GM18909 (cell line): ENCODE data around the gene CADM4.
"Not testable (repeated sequence)": the region's sequence is repeated elsewhere in the genome, so short reads cannot be mapped to it uniquely, and the experiment has no call there.

Experiments used
- ATAC-seq: cut with Tn5 transposase; IDR thresholded peaks from one replicate; pipeline ENCODE4 v1.9.1; 2021; ENCODE audit warnings: mild to moderate bottlenecking; ENCODE audit not compliant: unreplicated experiment, poor library complexity

The CADM4 gene

DNA sequence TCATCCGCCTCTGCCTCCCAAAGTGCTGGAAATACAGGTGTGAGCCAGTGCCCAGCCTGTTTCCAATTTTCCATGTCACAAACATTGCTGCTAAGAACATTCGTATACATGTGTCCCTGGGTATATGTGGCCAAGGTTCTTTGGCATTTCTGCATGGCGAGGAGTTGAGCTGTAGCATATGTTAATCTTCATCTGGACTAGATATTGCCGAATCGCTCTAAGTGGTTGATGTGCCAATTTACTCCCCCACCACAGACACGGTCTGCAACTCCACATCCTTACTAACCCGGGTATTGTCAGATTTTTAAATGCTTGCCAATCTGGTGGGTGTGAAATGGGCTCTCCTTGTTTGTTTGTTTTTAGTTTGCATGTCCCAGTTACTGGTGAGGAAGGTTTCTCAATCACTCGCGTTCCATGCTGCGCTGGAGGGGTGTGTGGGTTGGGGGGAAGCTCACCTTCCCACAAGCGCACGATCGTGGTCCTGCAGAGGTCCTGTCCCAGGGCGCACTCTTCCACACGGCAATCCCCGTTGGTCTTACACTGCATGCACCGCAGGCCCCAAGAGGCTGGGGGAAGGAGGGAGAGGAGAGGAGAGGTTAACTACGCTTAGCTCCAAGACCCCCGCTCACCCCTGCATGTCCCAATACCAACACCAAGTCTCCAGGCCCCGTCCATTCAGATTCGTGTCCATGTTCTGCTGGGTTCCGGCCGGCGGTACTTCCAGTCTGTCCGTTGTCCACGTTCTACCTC, 27.7 kb upstream of the CADM4 start:
- no peak for ATAC-seq

DNA sequence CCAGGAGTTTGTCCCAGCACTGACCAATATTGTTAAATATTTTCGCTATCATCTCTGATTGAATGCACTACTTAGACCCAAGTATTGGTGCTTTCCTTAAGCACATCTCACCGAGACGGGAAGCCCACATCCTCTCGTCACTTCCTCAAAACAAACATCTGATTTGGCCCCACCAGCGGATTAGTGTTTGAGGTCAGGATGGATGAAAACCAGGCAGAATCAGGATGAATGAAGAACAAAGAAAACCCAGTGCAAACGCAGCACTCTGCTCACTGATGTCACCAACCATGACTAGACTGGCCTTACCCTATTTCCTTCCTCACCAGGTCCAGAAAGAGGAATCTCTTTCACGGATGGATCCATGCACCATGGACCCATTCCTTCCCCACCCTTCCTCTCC, 24.4 kb upstream of the CADM4 start:
- no peak for ATAC-seq

DNA sequence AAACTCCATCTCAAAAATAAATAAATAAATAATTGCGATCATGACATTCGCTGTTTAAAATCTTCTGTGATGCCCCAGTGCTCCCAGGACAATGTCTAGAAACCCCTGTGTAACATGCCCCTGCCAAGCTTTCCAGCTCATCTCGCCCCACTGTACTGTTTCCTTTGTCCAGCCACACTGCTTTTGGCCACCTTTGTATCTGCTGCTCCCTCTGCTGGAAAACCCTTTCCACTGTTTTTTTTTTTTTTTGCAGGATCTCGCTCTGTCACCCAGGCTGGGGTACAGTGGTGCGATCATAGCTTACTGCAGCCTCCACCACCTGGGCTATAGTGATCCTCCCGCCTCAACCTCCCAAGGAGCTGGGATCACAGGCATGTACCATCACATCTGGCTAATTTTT, 22.8 kb upstream of the CADM4 start:
- no peak for ATAC-seq

DNA sequence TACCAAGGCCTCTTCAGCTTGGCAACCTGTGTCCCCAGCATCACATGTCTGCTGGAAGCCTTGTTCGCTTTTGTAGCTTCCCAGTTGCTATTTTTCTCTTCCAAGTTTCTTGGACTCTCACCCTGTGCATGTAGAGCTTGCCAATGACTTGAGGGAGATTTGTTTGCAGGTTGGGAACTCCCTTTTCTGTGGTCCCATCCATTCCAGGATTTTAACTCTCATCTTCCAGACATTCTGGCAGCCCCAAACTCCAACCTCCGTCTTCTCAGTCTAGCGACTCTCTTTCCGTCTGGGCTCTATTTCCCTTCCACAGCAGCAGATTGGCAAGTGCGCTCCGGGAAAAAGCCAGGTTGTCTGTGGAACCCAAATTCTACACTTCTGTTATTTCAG, 21.3 kb upstream of the CADM4 start:
- no peak for ATAC-seq

DNA sequence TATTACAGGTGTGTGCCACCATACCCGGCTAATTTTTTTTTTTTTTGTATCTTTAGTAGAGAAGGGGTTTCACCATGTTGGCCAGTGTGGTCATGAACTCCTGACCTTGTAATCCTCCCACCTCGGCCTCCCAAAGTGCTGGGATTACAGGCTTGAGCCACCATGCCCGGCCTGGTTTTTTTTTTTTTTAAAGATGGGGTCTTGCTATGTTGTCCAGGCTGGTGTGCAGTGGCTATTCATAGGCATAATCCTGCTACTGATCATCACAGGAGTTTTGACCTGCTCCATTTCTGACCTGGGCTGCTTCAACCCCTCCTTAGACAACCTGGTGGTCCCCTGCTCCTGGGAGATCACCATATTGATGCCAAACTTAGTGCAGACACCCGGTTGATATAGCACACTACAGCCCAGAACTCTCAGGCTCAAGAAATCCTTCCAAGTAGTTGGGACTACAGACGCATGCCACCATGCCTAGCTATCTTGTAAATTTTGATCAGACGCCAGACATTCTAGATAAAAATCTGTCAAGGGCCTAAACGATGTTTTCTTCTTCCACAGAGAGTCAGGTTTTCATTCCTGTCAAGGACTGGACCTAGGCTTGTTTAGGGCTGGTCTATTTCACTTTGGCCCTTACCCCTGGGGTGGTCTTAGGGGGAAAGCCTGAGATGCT, 20.8 kb upstream of the CADM4 start:
- no peak for ATAC-seq

DNA sequence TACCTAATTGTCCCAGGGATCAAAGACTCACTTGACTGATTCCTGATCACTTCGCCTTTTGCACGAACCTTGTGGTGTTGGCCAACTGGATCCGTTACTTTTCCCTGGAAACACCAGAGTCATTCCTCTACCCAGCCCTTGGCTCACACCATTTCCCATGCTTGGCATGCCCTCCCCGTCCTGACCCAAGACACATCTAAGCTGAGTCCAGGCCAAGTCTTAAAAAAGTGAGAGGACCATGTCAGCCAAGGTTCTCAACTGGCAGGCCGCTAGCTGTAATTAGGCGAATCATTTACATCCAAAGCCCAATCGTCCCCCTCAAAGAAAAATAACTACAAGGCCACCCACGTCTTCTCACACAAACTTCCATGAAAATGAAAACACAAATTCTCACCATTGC, 18.8 kb upstream of the CADM4 start:
- ATAC-seq, result no peak

DNA sequence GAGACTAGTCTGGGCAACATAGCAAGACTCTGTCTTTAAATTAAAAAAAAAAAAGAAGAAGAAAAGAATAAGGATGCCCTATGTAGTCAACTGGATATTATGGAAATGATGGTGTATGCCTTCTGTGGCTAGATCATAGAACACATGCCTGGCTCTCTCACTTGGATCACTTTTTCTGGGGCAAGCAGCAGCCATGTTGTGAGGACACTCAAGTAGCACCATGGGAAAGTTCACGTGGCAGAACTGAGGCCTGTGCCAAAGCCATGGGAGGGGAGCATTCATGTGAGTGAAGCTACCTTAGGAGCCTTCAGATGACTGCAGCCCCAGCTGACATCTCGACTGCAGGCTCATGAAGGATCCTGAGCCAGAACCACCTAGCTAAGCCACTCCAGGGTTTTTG, 18.4 kb upstream of the CADM4 start:
- ATAC-seq, result no peak

DNA sequence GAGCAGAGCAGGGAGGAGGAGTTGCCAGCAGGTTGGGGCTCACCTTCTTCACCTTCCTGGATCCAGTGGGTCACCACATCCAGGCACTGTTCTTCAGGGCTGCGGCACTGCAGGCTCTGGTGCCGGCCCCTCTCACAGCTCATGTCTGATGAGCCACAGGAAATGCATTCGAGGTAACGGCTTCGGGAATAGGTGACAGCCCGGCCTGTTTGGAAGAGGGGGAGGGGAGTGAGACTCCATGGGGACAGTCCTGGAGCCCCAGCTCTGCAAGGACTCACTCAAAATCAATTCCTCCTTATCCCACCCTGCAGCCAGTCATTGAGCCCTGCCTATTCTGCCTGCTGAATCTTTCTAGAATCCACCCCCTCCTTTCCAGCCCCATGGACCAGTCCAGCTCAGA, 16.8 kb upstream of the CADM4 start:
- ATAC-seq, result no peak

DNA sequence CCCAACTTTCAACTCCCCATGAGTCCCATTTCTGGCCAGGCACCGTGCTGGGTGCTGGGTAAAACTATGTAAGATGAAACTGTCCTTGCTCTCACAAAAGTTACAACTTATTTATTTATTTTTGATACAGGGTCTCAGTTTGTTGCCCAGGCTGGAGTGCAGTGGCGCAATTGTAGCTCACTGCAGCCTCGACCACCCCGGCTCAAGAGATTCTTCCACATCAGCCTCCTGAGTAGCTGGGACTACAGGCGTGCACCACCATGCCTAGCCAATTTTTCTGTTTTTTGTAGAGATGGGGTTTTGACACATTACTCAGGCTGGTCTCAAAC, 12.9 kb upstream of the CADM4 start:
- ATAC-seq, result no peak

DNA sequence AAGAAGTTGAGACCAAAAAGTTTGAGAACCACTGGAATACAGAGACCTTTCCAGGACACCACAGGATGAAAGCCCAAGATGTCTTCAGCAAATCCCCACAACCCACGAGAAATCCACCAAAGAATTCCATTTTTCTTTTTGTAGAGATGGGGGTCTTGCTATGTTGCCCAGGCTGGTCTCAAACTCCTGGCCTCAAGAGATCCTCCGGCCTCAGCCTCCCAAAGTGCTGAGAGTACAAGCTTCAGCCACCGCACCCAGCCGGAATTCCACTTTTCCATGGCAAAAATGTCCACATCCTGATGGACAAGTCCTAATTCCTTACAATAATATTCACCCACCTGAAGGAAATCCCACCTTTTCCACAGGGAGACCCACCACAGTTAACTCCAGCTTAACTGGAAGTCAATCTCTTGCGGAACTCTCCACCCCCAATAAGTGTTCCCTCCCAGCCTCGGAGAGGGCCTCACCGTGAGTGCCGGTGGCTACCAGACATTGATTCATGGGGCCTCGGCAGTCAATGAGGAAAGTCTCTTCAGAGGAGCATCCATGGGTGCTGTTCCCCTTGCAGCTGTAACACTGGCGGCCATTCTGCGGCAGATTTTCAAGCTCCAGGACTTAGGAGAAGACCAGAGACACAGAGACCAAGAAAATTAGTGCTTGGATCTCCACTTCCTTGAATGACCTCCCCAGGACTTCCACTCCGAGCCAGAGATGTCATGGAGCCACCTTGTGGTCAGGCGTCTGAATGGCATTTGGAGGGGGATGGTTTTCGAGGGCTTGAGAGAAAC, 12.3 kb upstream of the CADM4 start:
- no peak for ATAC-seq

DNA sequence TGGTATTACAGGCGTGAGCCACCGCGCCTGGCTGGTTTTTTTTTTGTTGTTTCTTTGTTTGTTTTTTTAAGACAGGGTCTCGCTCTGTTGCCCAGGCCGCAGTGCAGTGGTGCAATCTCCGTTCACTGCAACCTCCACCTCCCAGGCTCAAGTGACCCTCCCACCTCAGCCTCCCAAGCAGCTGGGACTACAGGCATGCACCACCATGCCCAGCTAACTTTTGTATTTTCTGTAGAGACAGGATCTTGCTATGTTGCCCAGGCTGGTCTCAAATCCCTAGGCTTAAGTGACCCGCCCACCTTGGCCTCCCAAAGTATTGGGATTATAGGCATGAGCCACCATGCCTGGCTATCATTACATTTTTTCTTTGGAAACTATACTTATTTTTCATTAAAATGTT, 10.6 kb upstream of the CADM4 start:
- not testable (repeated sequence) for ATAC-seq

DNA sequence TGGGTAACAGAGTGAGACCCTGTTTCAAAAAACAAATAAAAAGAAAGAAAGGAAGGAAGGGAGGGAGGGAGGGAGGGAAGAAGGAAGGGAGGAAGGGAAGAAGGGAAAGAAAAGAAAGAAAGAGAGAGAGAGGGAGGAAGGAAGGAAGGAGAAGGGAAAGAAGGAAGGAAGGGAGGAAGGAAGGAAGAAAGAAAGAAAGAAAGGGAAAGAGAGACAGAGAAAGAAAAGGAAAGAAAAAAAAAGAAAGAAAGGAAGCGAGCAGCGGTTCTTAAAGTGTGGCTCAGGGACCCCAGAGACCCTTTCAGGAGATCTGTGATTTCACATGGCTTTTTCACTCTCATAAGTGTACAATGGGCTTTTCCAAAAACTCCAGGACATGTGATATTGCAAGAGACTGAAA, 9.9 kb upstream of the CADM4 start:
- ATAC-seq, result no peak

DNA sequence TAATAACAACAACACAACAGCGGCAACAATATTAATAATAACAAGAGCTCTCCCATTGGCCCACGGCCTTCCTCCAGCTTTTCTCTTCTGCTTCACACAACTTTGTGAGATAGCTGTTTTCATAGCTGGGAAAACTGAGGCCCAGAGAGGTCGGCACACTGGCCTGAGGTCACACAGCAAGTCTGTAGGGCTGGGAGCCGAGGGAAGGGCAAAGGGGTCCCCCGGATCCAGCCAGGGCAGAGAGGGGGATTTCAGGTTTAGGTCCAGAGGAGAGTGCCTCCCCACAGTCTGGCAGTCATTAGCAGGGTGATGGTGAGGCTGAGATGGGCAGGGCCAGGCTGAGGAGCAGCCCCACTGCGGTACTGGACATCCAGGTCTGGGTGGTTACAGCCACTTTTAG, 9.0 kb upstream of the CADM4 start:
- no peak for ATAC-seq

DNA sequence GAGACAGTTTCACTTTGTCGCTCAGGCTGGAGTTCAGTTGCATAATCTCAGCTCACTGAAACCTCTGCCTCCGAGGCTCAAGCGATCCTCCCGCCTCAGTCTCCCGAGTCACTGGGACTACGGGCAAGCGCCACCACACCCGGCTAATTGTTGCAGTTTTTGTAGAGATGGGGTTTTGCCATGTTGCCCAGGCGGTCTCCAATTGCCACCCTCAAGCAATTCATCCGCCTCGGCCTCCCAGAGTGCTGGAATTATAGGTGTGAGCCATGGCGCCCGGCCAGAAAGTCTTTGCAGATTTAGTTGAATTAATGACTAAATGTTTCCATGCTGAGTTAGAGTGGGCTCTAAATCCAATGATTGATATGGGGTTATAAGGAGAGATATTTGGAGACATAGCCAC, 4.5 kb upstream of the CADM4 start:
- no peak for ATAC-seq

DNA sequence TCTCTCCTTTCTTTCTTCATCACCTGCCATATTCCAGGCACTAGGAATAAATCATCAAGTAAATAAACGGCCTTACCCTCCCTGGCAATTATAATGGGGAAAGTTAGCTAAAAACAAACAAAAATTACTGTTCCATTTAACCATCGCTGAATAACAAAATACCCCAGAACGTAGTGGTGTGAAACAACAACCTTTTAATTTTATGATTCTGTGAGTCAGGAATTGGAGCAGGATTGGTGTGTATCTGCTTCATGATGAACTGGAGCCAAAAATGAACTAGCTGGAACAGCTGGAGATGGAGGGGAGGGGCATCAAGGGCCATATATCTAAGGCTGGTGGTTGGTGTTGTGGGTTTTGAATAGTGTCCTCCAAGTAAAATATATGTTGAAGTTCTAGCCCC, 3.7 kb upstream of the CADM4 start:
- no peak for ATAC-seq

DNA sequence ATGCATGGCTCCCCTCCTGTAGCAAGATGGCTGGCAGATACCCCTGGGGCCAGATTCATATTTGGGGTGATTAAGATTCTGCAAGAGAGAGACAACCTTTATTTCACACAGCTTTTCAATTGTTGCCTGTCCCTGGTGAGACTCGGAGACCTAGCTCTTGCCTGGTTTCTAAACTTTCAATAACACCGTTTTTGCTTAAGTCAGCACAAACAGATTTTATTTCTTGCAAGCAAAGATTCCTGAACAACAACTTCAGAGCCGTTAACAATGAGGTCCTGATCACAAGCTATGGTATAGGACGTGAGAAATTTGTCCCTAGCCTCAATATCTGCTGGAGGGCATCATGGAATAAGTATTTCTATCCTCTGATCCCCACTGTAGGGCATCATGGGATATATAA, 2.9 kb upstream of the CADM4 start:
- no peak for ATAC-seq

DNA sequence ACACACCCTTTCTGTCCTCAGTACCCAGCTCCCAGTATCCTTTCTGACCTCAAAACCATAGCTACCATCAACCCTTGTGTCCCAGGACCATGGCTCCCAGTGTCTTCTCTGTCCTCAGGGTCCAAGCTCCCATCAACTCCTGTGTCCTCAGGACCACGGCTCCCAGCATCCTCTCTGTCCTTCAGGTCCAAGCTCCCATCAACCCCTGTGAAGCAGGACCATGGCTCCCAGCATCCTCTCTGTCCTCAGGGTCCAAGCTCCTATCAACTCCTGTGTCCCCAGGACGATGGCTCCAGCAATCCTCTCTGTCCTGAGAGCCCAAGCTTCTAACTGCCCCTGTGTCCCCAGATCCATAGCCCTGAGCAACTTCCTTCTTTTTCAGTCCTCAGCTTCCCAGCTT, 1.7 kb upstream of the CADM4 start:
- ATAC-seq, result no peak

DNA sequence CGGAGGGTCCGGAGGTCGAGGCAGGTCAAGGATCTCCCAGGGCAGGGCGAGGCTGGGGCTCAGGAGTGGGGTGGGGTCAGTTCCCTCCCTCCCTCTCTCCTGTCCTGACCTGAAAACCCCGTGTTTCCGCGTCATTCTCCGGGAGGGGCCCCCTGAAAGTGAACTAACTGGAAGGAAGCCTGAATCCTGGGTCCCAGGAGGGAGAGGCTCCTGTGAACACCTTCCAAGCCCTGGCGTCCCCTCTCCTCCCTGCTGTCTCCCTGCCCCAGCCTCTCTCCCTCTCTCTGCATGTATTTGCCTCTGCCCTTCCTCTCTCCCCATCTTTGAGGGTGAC, 741 bp upstream of the CADM4 start:
- ATAC-seq, result no peak

DNA sequence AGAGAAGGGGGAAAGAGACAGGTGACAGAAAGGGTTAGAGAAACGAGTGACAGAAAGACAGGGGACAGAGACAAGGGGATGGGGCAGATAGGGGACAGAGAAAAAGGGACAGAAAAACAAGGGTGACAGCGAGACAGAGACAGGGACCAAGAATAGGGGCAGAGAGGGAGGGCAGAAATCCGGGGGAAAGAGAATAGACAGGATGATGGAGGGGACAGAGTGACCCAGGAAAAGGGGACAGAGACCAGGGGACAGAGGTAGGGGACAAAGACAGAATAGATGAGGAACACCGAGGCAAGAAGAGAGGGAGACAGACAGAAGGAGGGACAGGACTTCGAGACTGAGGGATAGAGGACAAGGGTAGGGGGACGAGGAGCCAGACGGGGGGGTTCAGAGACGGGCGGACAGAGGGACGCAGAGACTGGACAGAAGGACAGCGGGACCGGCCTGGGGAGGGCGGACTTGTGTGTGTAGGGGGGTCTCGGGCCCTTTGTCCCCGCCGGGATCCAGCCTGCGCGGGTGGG, 593 bp downstream of the CADM4 start:
- ATAC-seq, result no peak

DNA sequence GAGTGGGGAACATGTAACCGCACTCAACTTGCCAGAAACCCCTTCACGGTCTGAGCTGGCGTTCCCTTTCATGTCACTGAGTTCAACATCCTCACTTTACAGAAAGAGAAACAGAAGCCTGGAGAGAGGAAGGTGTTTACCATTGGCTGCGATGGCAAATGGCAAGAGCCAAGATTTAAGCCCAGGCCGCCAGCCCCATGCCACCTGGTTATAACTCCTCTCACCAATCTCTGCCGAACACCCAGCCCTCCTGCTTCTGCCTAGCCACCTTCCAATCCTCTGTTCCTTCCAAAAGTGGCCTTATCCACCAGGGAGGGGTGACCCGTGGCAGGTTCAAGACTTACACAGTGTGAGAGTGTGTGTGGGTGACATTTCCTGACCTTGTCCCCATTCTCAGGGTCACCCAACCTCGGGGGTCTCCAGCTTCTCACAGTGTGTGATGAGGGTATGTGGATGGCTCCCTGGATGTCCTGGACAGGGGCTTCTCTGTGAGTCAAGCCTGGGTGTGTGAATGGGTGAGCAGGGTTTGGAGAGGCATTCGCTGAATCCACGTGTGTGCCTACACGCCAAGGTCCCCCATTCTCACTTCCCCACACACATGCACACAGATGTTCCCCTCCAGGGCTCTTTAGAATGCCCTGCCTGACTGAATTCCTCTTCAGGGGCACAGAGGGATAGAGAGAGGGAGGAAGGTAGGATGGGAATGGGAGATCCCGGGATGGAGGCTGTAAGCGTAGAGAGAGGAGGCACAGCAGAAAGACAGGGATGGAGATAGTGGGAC, 1.2 kb downstream of the CADM4 start:
- no peak for ATAC-seq
